ENCODE results near the gene PIK3AP1. TPM values are rescaled to one million over a fixed set of nuclear protein-coding genes. Genes with fewer than 3 reads are reported as not detected.

Gene PIK3AP1
- total RNA-seq, 1 experiment from 2014 or later: 1.6 TPM

GRCh38 chr10:96747734-96748550 lies 27.6 kb upstream of the PIK3AP1 start:
- H3K4me1 ChIP-seq: no peaks in the 10 kb centered on the region
- no peaks in the 10 kb centered on the region for H3K27me3 ChIP-seq (replicated peaks; ENCODE audit: control insufficient read depth, insufficient read depth, low read length)
- Mint-ChIP-seq H3K4me1 (ENCODE audit: low read depth, unreplicated experiment) (peaks cover 8% of the 10 kb centered on the region), H3K27ac (ENCODE audit: unreplicated experiment) (no peak overlapping the region), H3K27me3 (ENCODE audit: insufficient read depth, unreplicated experiment) (no peaks in the 10 kb centered on the region), H3K4me3 (ENCODE audit: unreplicated experiment) (no peak overlapping the region), H3K36me3 (ENCODE audit: insufficient read depth, unreplicated experiment) (no peaks in the 10 kb centered on the region), H3K9me3 (ENCODE audit: unreplicated experiment) (no peaks in the 10 kb centered on the region)
- no peak for TF ChIP-seq CTCF (IDR thresholded peaks at IDR 0.05; ENCODE audit: insufficient read depth in 1 of 2, low read depth in 1 of 2, low read length in 1 of 2, severe bottlenecking in 1 of 2, unreplicated experiment in 1 of 2)
- no peak overlapping the region for H3K4me3 ChIP-seq (ENCODE audit: low read depth, low read length)
- ChIA-PET CTCF (no interaction called here), POLR2A (no interaction called here)
- H3K9me3 ChIP-seq: no peaks in the 10 kb centered on the region
- H3K36me3 ChIP-seq (ENCODE audit: control insufficient read depth, insufficient read depth, low read length): no peaks in the 10 kb centered on the region
- intact Hi-C loops (cut with micrococcal nuclease; ENCODE audit: unreplicated experiment): no loop called here
- DNase-seq: no peak
- BruUV-seq (replicated peaks): no TSS peak

- no peaks in the 10 kb centered on the region for H3K4me1 ChIP-seq
- ChIA-PET POLR2A (no interaction called here), CTCF (no interaction called here)
- H3K9me3 ChIP-seq: no peaks in the 10 kb centered on the region
- no peak overlapping the region for H3K4me3 ChIP-seq (ENCODE audit: low read depth, low read length)
- no peak overlapping the region for H3K27ac Mint-ChIP-seq (ENCODE audit: unreplicated experiment)
- no peak for TF ChIP-seq CTCF (IDR thresholded peaks at IDR 0.05; ENCODE audit: insufficient read depth in 1 of 2, low read depth in 1 of 2, low read length in 1 of 2, severe bottlenecking in 1 of 2, unreplicated experiment in 1 of 2)
- no peaks in the 10 kb centered on the region for H3K27me3 Mint-ChIP-seq (ENCODE audit: insufficient read depth, unreplicated experiment)
- intact Hi-C loops (cut with micrococcal nuclease; ENCODE audit: unreplicated experiment): no loop called here
- no peaks in the 10 kb centered on the region for H3K27me3 ChIP-seq (replicated peaks; ENCODE audit: control insufficient read depth, insufficient read depth, low read length)
- H3K9me3 Mint-ChIP-seq (ENCODE audit: unreplicated experiment): no peaks in the 10 kb centered on the region
- no peaks in the 10 kb centered on the region for H3K36me3 ChIP-seq (ENCODE audit: control insufficient read depth, insufficient read depth, low read length)
- peak in 1 of 2 experiments; percentile 11 for DNase-seq
- peaks cover 8% of the 10 kb centered on the region for H3K4me1 Mint-ChIP-seq (ENCODE audit: low read depth, unreplicated experiment)
- no peak overlapping the region for H3K4me3 Mint-ChIP-seq (ENCODE audit: unreplicated experiment)
- H3K36me3 Mint-ChIP-seq (ENCODE audit: insufficient read depth, unreplicated experiment): no peaks in the 10 kb centered on the region
- no TSS peak for BruUV-seq (replicated peaks)
Observed at GRCh38 chr10:96746503-96746902, 26.2 kb upstream of the PIK3AP1 start.

- Histone ChIP-seq H3K27me3 (replicated peaks; ENCODE audit: control insufficient read depth, insufficient read depth, low read length) (no peaks in the 10 kb centered on the region), H3K9me3 (no peaks in the 10 kb centered on the region), H3K36me3 (ENCODE audit: control insufficient read depth, insufficient read depth, low read length) (no peaks in the 10 kb centered on the region), H3K4me3 (ENCODE audit: low read depth, low read length) (no peak overlapping the region), H3K4me1 (no peaks in the 10 kb centered on the region)
- ChIA-PET POLR2A (no interaction called here), CTCF (no interaction called here)
- intact Hi-C loops (cut with micrococcal nuclease; ENCODE audit: unreplicated experiment): no loop called here
- Mint-ChIP-seq H3K9me3 (ENCODE audit: unreplicated experiment) (no peaks in the 10 kb centered on the region), H3K36me3 (ENCODE audit: insufficient read depth, unreplicated experiment) (no peaks in the 10 kb centered on the region), H3K4me3 (ENCODE audit: unreplicated experiment) (no peak overlapping the region), H3K4me1 (ENCODE audit: low read depth, unreplicated experiment) (peaks cover 8% of the 10 kb centered on the region), H3K27me3 (ENCODE audit: insufficient read depth, unreplicated experiment) (no peaks in the 10 kb centered on the region), H3K27ac (ENCODE audit: unreplicated experiment) (no peak overlapping the region)
- no peak for DNase-seq
- BruUV-seq (replicated peaks): no TSS peak
- no peak for TF ChIP-seq CTCF (IDR thresholded peaks at IDR 0.05; ENCODE audit: insufficient read depth in 1 of 2, low read depth in 1 of 2, low read length in 1 of 2, severe bottlenecking in 1 of 2, unreplicated experiment in 1 of 2)
Observed at GRCh38 chr10:96745950-96746349, 25.6 kb upstream of the PIK3AP1 start.

Measured in Caco-2 (cell line).